GM18873 (cell line): ENCODE data around the gene MAP4K5.
"Not testable (repeated sequence)": the region's sequence is repeated elsewhere in the genome, so short reads cannot be mapped to it uniquely, and the experiment has no call there.

Experiments used
- ATAC-seq: cut with Tn5 transposase; IDR thresholded peaks from one replicate; pipeline ENCODE4 v1.9.1; 2021; ENCODE audit warnings: mild to moderate bottlenecking, moderate library complexity, moderate number of reproducible peaks; ENCODE audit not compliant: unreplicated experiment, low FRiP score

MAP4K5 gene

GRCh38 chr14:50533241-50533705 lies 904 bp upstream of the MAP4K5 start:
- ATAC-seq, result peak; percentile 24

- peak; percentile 23 for ATAC-seq
These were observed 521 bp downstream of the MAP4K5 start for GRCh38 chr14:50531595-50532501.

- ATAC-seq, result no peak
These were observed 1.5 kb downstream of the MAP4K5 start for GRCh38 chr14:50530794-50531365.

GRCh38 chr14:50530358-50530757 lies 2.0 kb downstream of the MAP4K5 start:
- no peak for ATAC-seq

- no peak for ATAC-seq
These were observed 2.8 kb downstream of the MAP4K5 start for GRCh38 chr14:50529288-50530179.

GRCh38 chr14:50528000-50528399 lies 4.4 kb downstream of the MAP4K5 start:
- ATAC-seq, result no peak

GRCh38 chr14:50524731-50525515 lies 7.4 kb downstream of the MAP4K5 start:
- no peak for ATAC-seq

- peak; percentile 31 for ATAC-seq
These were observed 8.3 kb downstream of the MAP4K5 start for GRCh38 chr14:50524060-50524459.

GRCh38 chr14:50523271-50524041 lies 8.9 kb downstream of the MAP4K5 start:
- no peak for ATAC-seq

GRCh38 chr14:50521912-50522341 lies 10.4 kb downstream of the MAP4K5 start:
- ATAC-seq, result peak; percentile 40

GRCh38 chr14:50520947-50521815 lies 11.2 kb downstream of the MAP4K5 start:
- ATAC-seq, result peak; percentile 67

GRCh38 chr14:50516091-50516490 lies 16.3 kb downstream of the MAP4K5 start:
- no peak for ATAC-seq

- ATAC-seq, result no peak
These were observed 19.9 kb downstream of the MAP4K5 start for GRCh38 chr14:50512463-50512862.

- ATAC-seq, result no peak
These were observed 22.2 kb downstream of the MAP4K5 start for GRCh38 chr14:50510157-50510556.

- not testable (repeated sequence) for ATAC-seq
These were observed 25.3 kb downstream of the MAP4K5 start for GRCh38 chr14:50507078-50507477.

GRCh38 chr14:50501642-50502041 lies 30.7 kb downstream of the MAP4K5 start:
- ATAC-seq, result no peak

- ATAC-seq, result no peak
These were observed 35.0 kb downstream of the MAP4K5 start for GRCh38 chr14:50497351-50497750.

- no peak for ATAC-seq
These were observed 42.5 kb downstream of the MAP4K5 start for GRCh38 chr14:50489851-50490250.
